Thyroid gland (tissue), 4 donors: ENCODE measurements around the gene EPHA8.

Experiments used
- POLR2A ChIP-seq, 2 donors: fragments of 450-650 bp; IDR thresholded peaks; one replicate each; pipeline ENCODE4 v1.6.1; 2017; ENCODE audit warnings: antibody characterized with exemption in 2 of 2, mild to moderate bottlenecking in 2 of 2, moderate library complexity in 1 of 2
- TF ChIP-seq, protein P1 (sequence below), 6 experiments: fragments of 200-600 bp in 3 of 6; fragments of 450-650 bp in 3 of 6; sonication (generic) in 3 of 6; IDR thresholded peaks; one replicate each; pipeline ENCODE4 v1.5.1; 2016 to 2019; ENCODE audit warnings: antibody characterized with exemption in 6 of 6, mild to moderate bottlenecking in 2 of 6, inconsistent platforms in 1 of 6, moderate library complexity in 1 of 6

DNA sequence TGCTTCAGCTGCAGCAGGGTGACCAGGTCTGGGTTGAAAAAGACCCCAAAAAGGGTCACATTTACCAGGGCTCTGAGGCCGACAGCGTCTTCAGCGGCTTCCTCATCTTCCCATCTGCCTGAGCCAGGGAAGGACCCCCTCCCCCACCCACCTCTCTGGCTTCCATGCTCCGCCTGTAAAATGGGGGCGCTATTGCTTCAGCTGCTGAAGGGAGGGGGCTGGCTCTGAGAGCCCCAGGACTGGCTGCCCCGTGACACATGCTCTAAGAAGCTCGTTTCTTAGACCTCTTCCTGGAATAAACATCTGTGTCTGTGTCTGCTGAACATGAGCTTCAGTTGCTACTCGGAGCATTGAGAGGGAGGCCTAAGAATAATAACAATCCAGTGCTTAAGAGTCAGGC, 76.0 kb downstream of the EPHA8 start:
- TF ChIP-seq, protein P1, sequence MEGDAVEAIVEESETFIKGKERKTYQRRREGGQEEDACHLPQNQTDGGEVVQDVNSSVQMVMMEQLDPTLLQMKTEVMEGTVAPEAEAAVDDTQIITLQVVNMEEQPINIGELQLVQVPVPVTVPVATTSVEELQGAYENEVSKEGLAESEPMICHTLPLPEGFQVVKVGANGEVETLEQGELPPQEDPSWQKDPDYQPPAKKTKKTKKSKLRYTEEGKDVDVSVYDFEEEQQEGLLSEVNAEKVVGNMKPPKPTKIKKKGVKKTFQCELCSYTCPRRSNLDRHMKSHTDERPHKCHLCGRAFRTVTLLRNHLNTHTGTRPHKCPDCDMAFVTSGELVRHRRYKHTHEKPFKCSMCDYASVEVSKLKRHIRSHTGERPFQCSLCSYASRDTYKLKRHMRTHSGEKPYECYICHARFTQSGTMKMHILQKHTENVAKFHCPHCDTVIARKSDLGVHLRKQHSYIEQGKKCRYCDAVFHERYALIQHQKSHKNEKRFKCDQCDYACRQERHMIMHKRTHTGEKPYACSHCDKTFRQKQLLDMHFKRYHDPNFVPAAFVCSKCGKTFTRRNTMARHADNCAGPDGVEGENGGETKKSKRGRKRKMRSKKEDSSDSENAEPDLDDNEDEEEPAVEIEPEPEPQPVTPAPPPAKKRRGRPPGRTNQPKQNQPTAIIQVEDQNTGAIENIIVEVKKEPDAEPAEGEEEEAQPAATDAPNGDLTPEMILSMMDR (IDR thresholded peaks at IDR 0.05) = no peak
- no peak for TF ChIP-seq POLR2A (IDR thresholded peaks at IDR 0.05)
